ENCODE measurements around the gene TXNDC2. TPM values are rescaled to one million over a fixed set of nuclear protein-coding genes. Genes with fewer than 3 reads are reported as not detected.

TXNDC2 gene
- total and polyA plus RNA-seq, 9 of the 15 experiments (the other 6 are each of a cell fraction or from before 2014, with no cell fraction given): 1.2 to 4.9 (median 2.3) TPM

GRCh38 chr18:9914584-9915290, 29.0 kb downstream of the TXNDC2 start (continued):
- TF ChIP-seq ZNF280B (CRISPR knock-in tag; IDR thresholded peaks at IDR 0.05) (no peak), SMARCA5 (IDR thresholded peaks at IDR 0.05) (no peak), THAP12 (CRISPR knock-in tag; IDR thresholded peaks at IDR 0.05) (no peak), BHLHE40 (IDR thresholded peaks at IDR 0.05; ENCODE audit: low read length) (peak; percentile 68), ATF1 (CRISPR knock-in tag; IDR thresholded peaks at IDR 0.05) (no peak), ATF1 (tag; IDR thresholded peaks at IDR 0.05) (peak; percentile 73), UBTF (IDR thresholded peaks at IDR 0.05; ENCODE audit: borderline replicate concordance in 1 of 2, low read depth in 2 of 2, low read length in 2 of 2) (peak; percentile 86 to 87; a peak in 3 of 4 replicates), PML (IDR thresholded peaks at IDR 0.05; ENCODE audit: low read length) (peak; percentile 46; the same call in 1 of the 2 replicates), ZNF197 (CRISPR knock-in tag; IDR thresholded peaks at IDR 0.05; ENCODE audit: low read depth) (no peak), SMAD1 (IDR thresholded peaks at IDR 0.05; ENCODE audit: low read depth, low read length, partially characterized antibody) (peak; percentile 31), HIVEP1 (CRISPR knock-in tag; IDR thresholded peaks at IDR 0.05) (0 out of 2 replicates have a peak, but pooled peaks have one; percentile 45), EWSR1 (IDR thresholded peaks at IDR 0.05; ENCODE audit: borderline replicate concordance, low read depth, partially characterized antibody) (no peak), BRF2 (IDR thresholded peaks at IDR 0.05; ENCODE audit: borderline replicate concordance, insufficient read depth, insufficient read length) (no peak), CHD4 (IDR thresholded peaks at IDR 0.05; ENCODE audit: insufficient read depth, insufficient replicate concordance, low read depth, low read length, poor library complexity, severe bottlenecking) (no peak), TAF7 (tag; IDR thresholded peaks at IDR 0.05) (peak; percentile 33; the same call in 1 of the 2 replicates), ZNF24 (IDR thresholded peaks at IDR 0.05) (peak; percentile 5; the same call in 1 of the 2 replicates), ZBTB33 (CRISPR knock-in tag; IDR thresholded peaks at IDR 0.05) (no peak), ESRRA (IDR thresholded peaks at IDR 0.05; ENCODE audit: borderline replicate concordance, low read depth) (peak; percentile 90; the same call in 1 of the 2 replicates)

Data from K562 (cell line).